GM23248 (cell line): ENCODE data around the gene KLB. TPM values are rescaled to one million over a fixed set of nuclear protein-coding genes. Genes with fewer than 3 reads are reported as not detected.
"Not testable (repeated sequence)": the region's sequence is repeated elsewhere in the genome, so short reads cannot be mapped to it uniquely, and the experiment has no call there.

ENCODE experiments used
- DNase-seq: peaks from one replicate; pipeline ENCODE4 v3.0.0-alpha.2; 2015
- H2AFZ ChIP-seq: fragments of 200-600 bp; sonication (generic); 2 replicates; pipeline ENCODE4 v1.6.1; 2016; ENCODE audit warnings: antibody characterized with exemption
- H3F3A ChIP-seq: fragments of 200-600 bp; sonication (generic); 2 replicates; pipeline ENCODE4 v1.6.1; 2016; ENCODE audit warnings: mild to moderate bottlenecking, antibody characterized with exemption, mixed run types; ENCODE audit not compliant: insufficient read depth
- H3K27ac ChIP-seq: fragments of 200-600 bp; sonication (generic); 2 replicates; pipeline ENCODE4 v1.5.1; 2016; ENCODE audit warnings: mild to moderate bottlenecking
- H3K27me3 ChIP-seq: fragments of 200-600 bp; sonication (generic); replicated peaks from 2 replicates; pipeline ENCODE4 v1.6.1; 2016; ENCODE audit warnings: mild to moderate bottlenecking; ENCODE audit not compliant: insufficient read depth
- H3K36me3 ChIP-seq: fragments of 200-600 bp; sonication (generic); 2 replicates; pipeline ENCODE4 v1.6.1; 2016; ENCODE audit warnings: low read depth, mild to moderate bottlenecking
- H3K4me1 ChIP-seq: fragments of 200-600 bp; sonication (generic); 2 replicates; pipeline ENCODE4 v1.6.1; 2016; ENCODE audit warnings: mild to moderate bottlenecking; ENCODE audit not compliant: insufficient read depth
- H3K4me2 ChIP-seq: fragments of 200-600 bp; sonication (generic); one replicate; pipeline ENCODE4 v1.6.1; 2016; ENCODE audit warnings: mild to moderate bottlenecking; ENCODE audit not compliant: unreplicated experiment
- H3K4me3 ChIP-seq: fragments of 200-600 bp; sonication (generic); 2 replicates; pipeline ENCODE4 v1.5.1; 2016; ENCODE audit warnings: mild to moderate bottlenecking
- H3K79me2 ChIP-seq: fragments of 200-600 bp; sonication (generic); 2 replicates; pipeline ENCODE4 v1.6.1; 2016; ENCODE audit warnings: mild to moderate bottlenecking; ENCODE audit not compliant: insufficient read depth
- H3K9ac ChIP-seq: fragments of 200-600 bp; sonication (generic); 2 replicates; pipeline ENCODE4 v1.6.1; 2016; ENCODE audit warnings: mild to moderate bottlenecking
- H3K9me2 ChIP-seq: fragments of 200-600 bp; sonication (generic); 2 replicates; pipeline ENCODE4 v1.6.1; 2016; ENCODE audit warnings: mixed run types, mild to moderate bottlenecking, moderate library complexity; ENCODE audit not compliant: insufficient read depth
- H3K9me3 ChIP-seq: fragments of 200-600 bp; sonication (generic); one replicate; pipeline ENCODE4 v1.6.1; 2017; ENCODE audit warnings: low read depth
- H4K20me1 ChIP-seq: fragments of 200-600 bp; sonication (generic); 2 replicates; pipeline ENCODE4 v1.6.0; 2016; ENCODE audit not compliant: insufficient read depth
- EZH2 ChIP-seq: fragments of 200-600 bp; sonication (generic); IDR thresholded peaks from 2 replicates; pipeline ENCODE4 v1.6.1; 2018; ENCODE audit warnings: antibody characterized with exemption, mild to moderate bottlenecking; ENCODE audit not compliant: insufficient read depth, poor library complexity, severe bottlenecking
- EZH2phosphoT487 ChIP-seq: fragments of 200-600 bp; sonication (generic); IDR thresholded peaks from 2 replicates; pipeline ENCODE4 v1.6.1; 2018; ENCODE audit warnings: antibody characterized with exemption, moderate library complexity, mild to moderate bottlenecking, low read depth; ENCODE audit not compliant: insufficient read depth
- WGBS, 2 experiments: methylation state at CpG; one replicate each; pipeline ENCODE4 v1.1.6; 2015 to 2017; ENCODE audit warnings: low lambda C conversion rate in 2 of 2, low coverage in 1 of 2; ENCODE audit errors: missing lambda C conversion rate in 2 of 2; 5-methylcytosine and 5-hydroxymethylcytosine counted together
- in situ Hi-C: fragments of 300-500 bp; cut with MboI; formaldehyde crosslinking; loops from 2 replicates; pipeline ENCODE4 v1.15.0; 2020
- polyA plus RNA-seq: library from polyadenylated mRNA; unstranded; fragments of >200 nt; fragmentation: Nextera tagmentation; extraction: Ambion mirVana; gene quantifications from 2 replicates; pipeline ENCODE4 v1.2.1, GENCODE V29; 2016
- total RNA-seq: library from RNA; depleted of rRNA; stranded (reverse); fragments of >200 nt; shearing (Covaris generic); gene quantifications from 2 replicates; pipeline ENCODE4 v1.2.3, GENCODE V29; 2014

The KLB gene
- total and polyA plus RNA-seq, 2 experiments from 2014 or later: not detected

DNA sequence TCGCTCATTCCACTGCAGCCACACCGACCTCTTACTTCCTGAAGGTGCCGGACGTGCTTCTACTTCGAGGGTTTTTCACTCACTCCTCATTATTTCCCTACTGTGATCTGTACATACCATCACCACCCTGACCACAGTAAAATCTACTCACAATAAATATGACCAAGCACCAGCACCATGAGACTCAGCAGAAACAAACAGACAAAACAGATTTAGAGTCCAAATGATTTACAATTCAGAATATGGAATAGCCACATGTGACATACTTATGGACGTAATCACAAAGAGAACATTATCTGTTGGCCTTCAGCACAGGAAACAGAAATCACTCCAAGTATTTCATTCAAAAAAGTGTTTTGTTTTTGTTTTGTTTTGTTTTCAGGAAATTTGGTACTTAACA is 16.1 kb upstream of the KLB start:
- Histone ChIP-seq H2AFZ (no peak overlapping the region), H3K27me3 (no peaks in the 10 kb centered on the region), H3K79me2 (no peaks in the 10 kb centered on the region), H4K20me1 (no peaks in the 10 kb centered on the region), H3K4me2 (no peak overlapping the region), H3K27ac (no peak overlapping the region), H3K9me3 (no peaks in the 10 kb centered on the region), H3F3A (no peaks in the 10 kb centered on the region), H3K36me3 (no peaks in the 10 kb centered on the region), H3K4me1 (no peaks in the 10 kb centered on the region), H3K4me3 (no peak overlapping the region), H3K9ac (no peak overlapping the region), H3K9me2 (no peaks in the 10 kb centered on the region)
- no peak for TF ChIP-seq EZH2phosphoT487
- TF ChIP-seq EZH2: no peak
- 63 to 64% methylated on average over 6 of the region's 6 CpGs for WGBS, 2 experiments
- no peak for DNase-seq
- in situ Hi-C loops: no loop called here

DNA sequence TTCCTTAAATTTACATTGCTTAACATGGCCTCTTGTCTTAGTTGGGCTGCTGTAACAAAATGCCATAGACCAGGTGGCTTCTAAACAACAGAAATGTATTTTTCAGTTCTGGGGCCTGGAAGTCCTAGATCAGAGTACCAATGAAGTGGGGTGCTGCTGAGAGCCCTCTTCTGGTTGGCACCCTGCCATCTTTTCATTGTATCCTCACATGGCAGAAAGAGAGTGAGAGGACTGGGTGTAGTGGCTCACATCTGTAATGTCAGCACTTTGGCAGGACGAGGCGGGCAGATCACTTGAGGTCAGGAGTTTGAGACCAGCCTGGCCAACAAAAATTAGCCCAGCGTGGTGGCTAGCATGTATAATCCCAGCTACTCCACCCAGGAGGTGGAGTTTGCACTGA is 12.0 kb upstream of the KLB start:
- Histone ChIP-seq H3K79me2 (no peaks in the 10 kb centered on the region), H3F3A (no peaks in the 10 kb centered on the region), H3K27me3 (no peaks in the 10 kb centered on the region), H3K4me3 (no peak overlapping the region), H3K36me3 (no peaks in the 10 kb centered on the region), H3K4me2 (no peak overlapping the region), H3K27ac (no peak overlapping the region), H3K4me1 (no peaks in the 10 kb centered on the region), H4K20me1 (no peaks in the 10 kb centered on the region), H3K9ac (no peak overlapping the region), H2AFZ (no peak overlapping the region), H3K9me2 (no peaks in the 10 kb centered on the region), H3K9me3 (no peaks in the 10 kb centered on the region)
- in situ Hi-C loops: no loop called here
- WGBS, 2 experiments: 65% methylated on average over 3 of the region's 3 CpGs
- TF ChIP-seq EZH2phosphoT487: no peak
- TF ChIP-seq EZH2: no peak
- DNase-seq: no peak

DNA sequence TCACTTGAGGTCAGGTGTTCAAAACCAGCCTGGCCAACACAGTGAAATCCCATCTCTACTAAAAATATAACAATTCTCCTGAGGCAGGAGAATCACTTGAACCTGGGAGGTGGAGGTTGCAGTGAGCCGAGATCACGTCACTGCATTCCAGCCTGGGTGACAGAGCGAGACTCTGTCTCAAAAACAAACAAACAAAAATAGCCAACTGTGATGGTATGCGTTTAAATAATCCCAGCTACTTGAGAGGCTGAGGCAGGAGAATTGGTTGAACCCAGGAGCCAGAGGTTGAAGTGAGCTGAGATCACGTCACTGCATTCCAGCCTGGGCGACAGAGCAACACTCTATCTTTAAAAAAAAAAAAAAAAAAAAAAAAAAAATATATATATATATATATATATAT is 5.1 kb upstream of the KLB start:
- H4K20me1 ChIP-seq, DNase-seq, H3K4me3 ChIP-seq, H3K9ac ChIP-seq, H3K36me3 ChIP-seq, H3K4me2 ChIP-seq, H3K79me2 ChIP-seq, H3K27me3 ChIP-seq, H3K27ac ChIP-seq, H2AFZ ChIP-seq, H3K9me3 ChIP-seq, in situ Hi-C loops, H3K9me2 ChIP-seq, H3F3A ChIP-seq, H3K4me1 ChIP-seq: not testable (repeated sequence)
- 65 to 70% methylated on average over 6 of the region's 6 CpGs for WGBS, 2 experiments

DNA sequence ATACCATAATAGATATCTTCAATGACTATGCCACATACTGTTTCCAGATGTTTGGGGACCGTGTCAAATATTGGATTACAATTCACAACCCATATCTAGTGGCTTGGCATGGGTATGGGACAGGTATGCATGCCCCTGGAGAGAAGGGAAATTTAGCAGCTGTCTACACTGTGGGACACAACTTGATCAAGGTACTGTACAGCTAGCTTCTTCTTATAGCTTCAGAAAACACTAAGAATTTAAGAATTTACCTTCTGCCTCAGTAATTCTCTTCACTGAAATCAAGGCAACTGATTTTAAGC is 805 bp downstream of the KLB start:
- Histone ChIP-seq H2AFZ (peak overlapping the region; percentile 64), H3K9me3 (no peaks in the 10 kb centered on the region), H3K27ac (no peak overlapping the region), H3K4me3 (no peak overlapping the region), H3K36me3 (no peaks in the 10 kb centered on the region), H3K9me2 (no peaks in the 10 kb centered on the region), H3K27me3 (no peaks in the 10 kb centered on the region), H3K9ac (no peak overlapping the region), H3K4me2 (no peak overlapping the region), H3K79me2 (no peaks in the 10 kb centered on the region), H3F3A (no peaks in the 10 kb centered on the region), H4K20me1 (no peaks in the 10 kb centered on the region), H3K4me1 (peaks cover 8% of the 10 kb centered on the region; the same call in 1 of the 2 replicates)
- 6% methylated on average over 1 of the region's 1 CpG for WGBS, 2 experiments
- TF ChIP-seq EZH2phosphoT487 (no peak), EZH2 (no peak)
- no peak for DNase-seq
- in situ Hi-C loops: no loop called here

DNA sequence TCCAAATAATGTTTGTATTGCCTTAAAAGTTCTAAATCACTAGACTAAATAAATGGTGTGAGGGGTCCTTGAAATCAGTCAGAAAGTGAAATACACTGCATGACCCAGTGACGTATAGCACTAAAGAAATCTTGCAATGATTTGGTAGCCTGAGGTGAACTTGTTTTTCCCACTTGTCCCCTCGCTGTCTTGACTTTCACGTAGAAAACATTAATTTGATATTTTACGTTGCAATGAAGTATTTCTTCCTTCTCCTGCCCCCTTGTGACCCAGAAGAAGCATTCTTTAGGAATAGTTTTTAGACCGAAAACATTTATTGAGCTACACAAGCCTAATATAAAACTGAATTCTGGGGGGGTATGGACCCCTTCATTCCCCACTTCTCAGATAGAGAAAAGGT is 3.7 kb downstream of the KLB start:
- no peaks in the 10 kb centered on the region for H3F3A ChIP-seq
- 17 to 18% methylated on average over 5 of the region's 5 CpGs for WGBS, 2 experiments
- DNase-seq: peak; percentile 36
- H3K4me2 ChIP-seq: no peak overlapping the region
- no peaks in the 10 kb centered on the region for H3K27me3 ChIP-seq
- H3K36me3 ChIP-seq: no peaks in the 10 kb centered on the region
- H3K9me3 ChIP-seq: no peaks in the 10 kb centered on the region
- no peak overlapping the region for H3K9ac ChIP-seq
- H2AFZ ChIP-seq: peak overlapping the region; percentile 62
- H3K27ac ChIP-seq: no peak overlapping the region
- H3K4me1 ChIP-seq: peaks cover 8% of the 10 kb centered on the region; the same call in 1 of the 2 replicates
- TF ChIP-seq EZH2 (no peak), EZH2phosphoT487 (no peak)
- H3K4me3 ChIP-seq: no peak overlapping the region
- no peaks in the 10 kb centered on the region for H3K9me2 ChIP-seq
- no peaks in the 10 kb centered on the region for H3K79me2 ChIP-seq
- in situ Hi-C loops: no loop called here
- H4K20me1 ChIP-seq: no peaks in the 10 kb centered on the region

DNA sequence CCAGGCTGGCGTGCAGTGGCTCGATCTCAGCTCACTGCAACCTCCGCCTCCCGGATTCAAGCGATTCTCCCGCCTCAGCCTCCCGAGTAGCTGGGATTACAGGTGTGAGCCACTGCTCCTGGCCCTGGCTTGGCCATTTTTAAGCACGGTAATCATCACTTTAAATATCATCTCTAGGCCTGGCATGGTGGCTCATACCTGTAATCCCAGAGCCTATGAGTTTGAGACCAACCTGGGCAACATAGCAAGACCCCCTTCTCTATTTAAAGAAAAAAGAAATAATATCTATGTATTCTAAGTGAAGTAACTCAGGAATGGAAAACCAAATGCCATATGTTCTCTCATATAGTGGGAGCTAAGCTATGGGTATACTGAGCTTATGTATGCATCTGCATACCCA is 4.8 kb downstream of the KLB start:
- H4K20me1 ChIP-seq, H3K27me3 ChIP-seq, H3K36me3 ChIP-seq, H3K4me1 ChIP-seq, H3K9ac ChIP-seq, H3K4me3 ChIP-seq, H3K79me2 ChIP-seq, DNase-seq, H3K9me3 ChIP-seq, in situ Hi-C loops, H2AFZ ChIP-seq, H3K4me2 ChIP-seq, H3K9me2 ChIP-seq, H3K27ac ChIP-seq, H3F3A ChIP-seq: not testable (repeated sequence)
- 87 to 90% methylated on average over 8 of the region's 8 CpGs for WGBS, 2 experiments
